ENCODE measurements around the gene KCTD17. TPM values are rescaled to one million over a fixed set of nuclear protein-coding genes. Genes with fewer than 3 reads are reported as not detected.

The KCTD17 gene
- polyA plus RNA-seq, 2 of the 4 experiments (the other 2 are of a cell fraction): 18.7 to 37.1 TPM

GRCh38 chr22:37053310-37054055 lies 1.9 kb downstream of the KCTD17 start:
- ATAC-seq (no peak), DNase-seq (ENCODE audit: low read depth in 1 of 2, low spot score in 1 of 2) (no peak), FAIRE-seq (no peak)
- Histone ChIP-seq H3K4me1 (peaks cover 14% of the 10 kb centered on the region; the same call in 2 of the 3 replicates), H3K4me2 (no peak overlapping the region), H3K27ac (no peak overlapping the region), H3K4me3 (no peak overlapping the region), H3K9me3 (no peaks in the 10 kb centered on the region)
- WGBS (ENCODE audit: missing lambda C conversion rate): 90% methylated on average over 10 of the region's 16 CpGs
- CTCF ChIA-PET: interaction anchor here (1.5 to 1.6 kb wide), 2 partner anchors 9 to 146 kb away, joined by 3 to 5 read pairs; no protein-coding TSS in a partner anchor
- POLR2A ChIA-PET: no interaction called here
- TF ChIP-seq KDM1A (IDR thresholded peaks at IDR 0.05; ENCODE audit: low read depth) (no peak), E2F6 (IDR thresholded peaks at IDR 0.05; ENCODE audit: borderline replicate concordance, low read depth) (no peak), ZSCAN20 (CRISPR knock-in tag; IDR thresholded peaks at IDR 0.05) (no peak), ZC3H11A (IDR thresholded peaks at IDR 0.05) (no peak), MAZ (IDR thresholded peaks at IDR 0.05; ENCODE audit: borderline replicate concordance, low read depth, low read length) (no peak), HES2 (IDR thresholded peaks at IDR 0.05) (no peak), HOXB5 (CRISPR knock-in tag; IDR thresholded peaks at IDR 0.05) (no peak)
- TF ChIP-seq, protein P1, sequence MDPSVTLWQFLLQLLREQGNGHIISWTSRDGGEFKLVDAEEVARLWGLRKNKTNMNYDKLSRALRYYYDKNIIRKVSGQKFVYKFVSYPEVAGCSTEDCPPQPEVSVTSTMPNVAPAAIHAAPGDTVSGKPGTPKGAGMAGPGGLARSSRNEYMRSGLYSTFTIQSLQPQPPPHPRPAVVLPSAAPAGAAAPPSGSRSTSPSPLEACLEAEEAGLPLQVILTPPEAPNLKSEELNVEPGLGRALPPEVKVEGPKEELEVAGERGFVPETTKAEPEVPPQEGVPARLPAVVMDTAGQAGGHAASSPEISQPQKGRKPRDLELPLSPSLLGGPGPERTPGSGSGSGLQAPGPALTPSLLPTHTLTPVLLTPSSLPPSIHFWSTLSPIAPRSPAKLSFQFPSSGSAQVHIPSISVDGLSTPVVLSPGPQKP (IDR thresholded peaks at IDR 0.05; ENCODE audit: low read depth, low read length): no peak

DNA sequence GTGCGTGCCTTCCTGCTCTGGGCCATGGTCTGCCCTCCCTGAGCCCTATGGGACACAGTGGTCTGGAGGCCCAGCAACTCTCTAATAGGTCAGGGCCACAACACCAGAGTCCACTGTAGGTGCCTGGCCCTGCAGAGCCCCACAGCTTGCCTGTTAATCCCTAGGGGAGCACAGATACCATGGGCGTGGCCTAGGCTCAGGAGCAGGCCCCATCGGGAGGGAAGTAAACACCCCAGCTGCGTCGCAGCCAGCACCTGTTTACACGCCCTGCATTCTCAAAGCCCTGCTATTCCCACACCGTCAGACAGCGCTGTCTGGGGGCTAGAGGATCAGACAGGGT lies 2.5 kb downstream of the KCTD17 start:
- Histone ChIP-seq H3K4me2 (no peak overlapping the region), H3K4me3 (no peak overlapping the region), H3K9me3 (no peaks in the 10 kb centered on the region), H3K4me1 (peaks cover 14% of the 10 kb centered on the region; the same call in 2 of the 3 replicates), H3K27ac (no peak overlapping the region)
- TF ChIP-seq ZFP36 (IDR thresholded peaks at IDR 0.05; ENCODE audit: borderline replicate concordance, partially characterized antibody): no peak
- no peak for TF ChIP-seq GATA3 (IDR thresholded peaks at IDR 0.05; ENCODE audit: borderline replicate concordance)
- no peak for TF ChIP-seq FOSL2 (IDR thresholded peaks at IDR 0.05)
- TF ChIP-seq FOSL2 (CRISPR knock-in tag; IDR thresholded peaks at IDR 0.05): no peak
- TF ChIP-seq EP300 (IDR thresholded peaks at IDR 0.05): no peak
- TF ChIP-seq CHD2 (IDR thresholded peaks at IDR 0.05; ENCODE audit: low read length, partially characterized antibody): no peak
- no peak for TF ChIP-seq NR3C1 (IDR thresholded peaks at IDR 0.05)
- no peak for TF ChIP-seq RFX5 (IDR thresholded peaks at IDR 0.05)
- TF ChIP-seq BCL3 (IDR thresholded peaks at IDR 0.05): no peak
- no peak for TF ChIP-seq KDM5A (IDR thresholded peaks at IDR 0.05)
- no peak for TF ChIP-seq POLR2A (IDR thresholded peaks at IDR 0.05; ENCODE audit: low read length)
- no peak for TF ChIP-seq NPAS2 (CRISPR knock-in tag; IDR thresholded peaks at IDR 0.05; ENCODE audit: borderline replicate concordance)
- TF ChIP-seq JUNB (IDR thresholded peaks at IDR 0.05): no peak
- TF ChIP-seq FOSB (CRISPR knock-in tag; IDR thresholded peaks at IDR 0.05): no peak
- DNase-seq (ENCODE audit: low read depth in 1 of 2, low spot score in 1 of 2): no peak
- WGBS (ENCODE audit: missing lambda C conversion rate): 72% methylated on average over 7 of the region's 8 CpGs
- ChIA-PET CTCF (interaction anchor here (1.6 to 2.2 kb wide), 2 partner anchors 10 to 145 kb away, joined by 3 to 6 read pairs; no protein-coding TSS in a partner anchor), POLR2A (no interaction called here)
- FAIRE-seq: no peak
- ATAC-seq: no peak

Measured in A549 (cell line).